Measurements from ENCODE around the gene CCDC201.

DNA sequence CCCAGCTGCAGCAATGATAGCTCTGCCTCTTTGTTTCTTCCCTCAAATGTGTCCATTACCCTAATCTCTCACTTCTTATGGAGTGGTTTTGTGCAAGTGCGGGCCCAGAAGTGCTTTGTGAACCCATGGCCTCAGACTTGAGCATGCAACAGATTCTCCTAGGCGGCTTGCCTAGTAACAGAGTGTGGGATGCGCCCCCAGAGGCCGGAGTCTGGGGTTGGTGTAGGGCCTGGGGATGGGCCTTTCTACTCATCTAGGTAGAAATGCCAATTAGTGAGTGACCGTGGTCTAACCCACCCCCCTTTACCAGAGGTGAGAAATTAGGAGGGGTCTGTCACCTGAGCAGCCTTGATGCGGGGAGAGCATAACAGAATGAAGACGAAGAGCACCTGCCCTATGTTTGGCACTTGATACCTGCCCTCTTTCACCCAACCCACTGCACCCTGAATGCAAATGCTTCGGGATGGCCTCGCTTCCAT is 8.4 kb upstream of the CCDC201 start:
- TF ChIP-seq, protein P1, sequence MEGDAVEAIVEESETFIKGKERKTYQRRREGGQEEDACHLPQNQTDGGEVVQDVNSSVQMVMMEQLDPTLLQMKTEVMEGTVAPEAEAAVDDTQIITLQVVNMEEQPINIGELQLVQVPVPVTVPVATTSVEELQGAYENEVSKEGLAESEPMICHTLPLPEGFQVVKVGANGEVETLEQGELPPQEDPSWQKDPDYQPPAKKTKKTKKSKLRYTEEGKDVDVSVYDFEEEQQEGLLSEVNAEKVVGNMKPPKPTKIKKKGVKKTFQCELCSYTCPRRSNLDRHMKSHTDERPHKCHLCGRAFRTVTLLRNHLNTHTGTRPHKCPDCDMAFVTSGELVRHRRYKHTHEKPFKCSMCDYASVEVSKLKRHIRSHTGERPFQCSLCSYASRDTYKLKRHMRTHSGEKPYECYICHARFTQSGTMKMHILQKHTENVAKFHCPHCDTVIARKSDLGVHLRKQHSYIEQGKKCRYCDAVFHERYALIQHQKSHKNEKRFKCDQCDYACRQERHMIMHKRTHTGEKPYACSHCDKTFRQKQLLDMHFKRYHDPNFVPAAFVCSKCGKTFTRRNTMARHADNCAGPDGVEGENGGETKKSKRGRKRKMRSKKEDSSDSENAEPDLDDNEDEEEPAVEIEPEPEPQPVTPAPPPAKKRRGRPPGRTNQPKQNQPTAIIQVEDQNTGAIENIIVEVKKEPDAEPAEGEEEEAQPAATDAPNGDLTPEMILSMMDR (IDR thresholded peaks at IDR 0.05; ENCODE audit: insufficient read depth, low read length, poor library complexity, severe bottlenecking), result no peak
- no peak for TF ChIP-seq EZH2phosphoT487 (conservative IDR thresholded peaks at IDR 0.05; ENCODE audit: low read length)
